Measurements from ENCODE around the gene FOXF2. TPM values are rescaled to one million over a fixed set of nuclear protein-coding genes. Genes with fewer than 3 reads are reported as not detected.

FOXF2 gene
- total and polyA plus RNA-seq, 2 of the 13 experiments (the other 11 are each of a cell fraction or from before 2014, with no cell fraction given), result not detected

DNA sequence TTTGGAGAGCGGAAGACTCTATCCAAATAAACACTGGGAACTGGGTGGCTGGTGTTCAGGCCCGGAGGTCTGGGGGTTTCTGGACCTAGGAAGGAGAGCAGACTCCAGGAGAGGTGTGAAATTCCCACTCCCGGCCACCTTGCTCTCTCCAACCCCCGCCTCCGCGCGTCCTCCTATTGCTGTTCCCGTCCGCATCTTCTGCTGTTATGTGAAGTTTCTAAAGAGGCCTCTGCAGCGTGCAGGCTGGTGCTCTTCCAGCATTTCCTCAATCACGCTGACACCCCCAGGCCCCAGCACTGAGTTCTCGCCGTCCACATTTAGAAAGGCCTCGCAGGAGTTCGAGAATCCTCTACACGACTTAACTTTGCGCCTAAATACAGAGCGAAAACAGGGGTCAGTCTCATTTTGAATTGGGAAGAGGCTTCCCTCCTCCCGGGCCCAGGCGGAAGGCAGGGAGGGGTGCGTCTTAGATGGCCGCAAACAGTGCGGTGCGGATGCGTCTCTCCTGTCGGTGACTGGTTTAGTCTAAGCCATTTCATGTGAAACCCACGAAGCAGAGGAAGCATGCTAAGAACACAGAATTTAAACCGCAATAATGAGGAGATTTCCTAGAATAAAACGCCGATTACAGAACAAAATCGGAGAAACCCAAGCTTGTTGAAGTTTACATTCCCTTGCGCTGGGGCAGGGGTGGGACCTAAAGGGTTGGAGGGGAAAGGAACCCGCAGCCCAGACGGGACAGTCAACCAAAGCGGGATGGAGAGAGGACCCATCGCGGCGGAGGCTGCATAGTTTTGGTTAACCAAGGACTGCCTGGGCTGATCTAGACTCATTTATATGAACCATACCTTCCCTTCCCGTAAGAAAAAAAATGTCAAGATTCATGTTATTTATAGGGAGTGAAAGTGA is 4.0 kb upstream of the FOXF2 start (continued):
- no peak for TF ChIP-seq FOSL1 (CRISPR knock-in tag; IDR thresholded peaks at IDR 0.05; ENCODE audit: borderline replicate concordance)
- TF ChIP-seq, protein P1, sequence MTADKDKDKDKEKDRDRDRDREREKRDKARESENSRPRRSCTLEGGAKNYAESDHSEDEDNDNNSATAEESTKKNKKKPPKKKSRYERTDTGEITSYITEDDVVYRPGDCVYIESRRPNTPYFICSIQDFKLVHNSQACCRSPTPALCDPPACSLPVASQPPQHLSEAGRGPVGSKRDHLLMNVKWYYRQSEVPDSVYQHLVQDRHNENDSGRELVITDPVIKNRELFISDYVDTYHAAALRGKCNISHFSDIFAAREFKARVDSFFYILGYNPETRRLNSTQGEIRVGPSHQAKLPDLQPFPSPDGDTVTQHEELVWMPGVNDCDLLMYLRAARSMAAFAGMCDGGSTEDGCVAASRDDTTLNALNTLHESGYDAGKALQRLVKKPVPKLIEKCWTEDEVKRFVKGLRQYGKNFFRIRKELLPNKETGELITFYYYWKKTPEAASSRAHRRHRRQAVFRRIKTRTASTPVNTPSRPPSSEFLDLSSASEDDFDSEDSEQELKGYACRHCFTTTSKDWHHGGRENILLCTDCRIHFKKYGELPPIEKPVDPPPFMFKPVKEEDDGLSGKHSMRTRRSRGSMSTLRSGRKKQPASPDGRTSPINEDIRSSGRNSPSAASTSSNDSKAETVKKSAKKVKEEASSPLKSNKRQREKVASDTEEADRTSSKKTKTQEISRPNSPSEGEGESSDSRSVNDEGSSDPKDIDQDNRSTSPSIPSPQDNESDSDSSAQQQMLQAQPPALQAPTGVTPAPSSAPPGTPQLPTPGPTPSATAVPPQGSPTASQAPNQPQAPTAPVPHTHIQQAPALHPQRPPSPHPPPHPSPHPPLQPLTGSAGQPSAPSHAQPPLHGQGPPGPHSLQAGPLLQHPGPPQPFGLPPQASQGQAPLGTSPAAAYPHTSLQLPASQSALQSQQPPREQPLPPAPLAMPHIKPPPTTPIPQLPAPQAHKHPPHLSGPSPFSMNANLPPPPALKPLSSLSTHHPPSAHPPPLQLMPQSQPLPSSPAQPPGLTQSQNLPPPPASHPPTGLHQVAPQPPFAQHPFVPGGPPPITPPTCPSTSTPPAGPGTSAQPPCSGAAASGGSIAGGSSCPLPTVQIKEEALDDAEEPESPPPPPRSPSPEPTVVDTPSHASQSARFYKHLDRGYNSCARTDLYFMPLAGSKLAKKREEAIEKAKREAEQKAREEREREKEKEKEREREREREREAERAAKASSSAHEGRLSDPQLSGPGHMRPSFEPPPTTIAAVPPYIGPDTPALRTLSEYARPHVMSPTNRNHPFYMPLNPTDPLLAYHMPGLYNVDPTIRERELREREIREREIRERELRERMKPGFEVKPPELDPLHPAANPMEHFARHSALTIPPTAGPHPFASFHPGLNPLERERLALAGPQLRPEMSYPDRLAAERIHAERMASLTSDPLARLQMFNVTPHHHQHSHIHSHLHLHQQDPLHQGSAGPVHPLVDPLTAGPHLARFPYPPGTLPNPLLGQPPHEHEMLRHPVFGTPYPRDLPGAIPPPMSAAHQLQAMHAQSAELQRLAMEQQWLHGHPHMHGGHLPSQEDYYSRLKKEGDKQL (CRISPR knock-in tag; IDR thresholded peaks at IDR 0.05; ENCODE audit: low read depth), result no peak
- TF ChIP-seq, protein P2, sequence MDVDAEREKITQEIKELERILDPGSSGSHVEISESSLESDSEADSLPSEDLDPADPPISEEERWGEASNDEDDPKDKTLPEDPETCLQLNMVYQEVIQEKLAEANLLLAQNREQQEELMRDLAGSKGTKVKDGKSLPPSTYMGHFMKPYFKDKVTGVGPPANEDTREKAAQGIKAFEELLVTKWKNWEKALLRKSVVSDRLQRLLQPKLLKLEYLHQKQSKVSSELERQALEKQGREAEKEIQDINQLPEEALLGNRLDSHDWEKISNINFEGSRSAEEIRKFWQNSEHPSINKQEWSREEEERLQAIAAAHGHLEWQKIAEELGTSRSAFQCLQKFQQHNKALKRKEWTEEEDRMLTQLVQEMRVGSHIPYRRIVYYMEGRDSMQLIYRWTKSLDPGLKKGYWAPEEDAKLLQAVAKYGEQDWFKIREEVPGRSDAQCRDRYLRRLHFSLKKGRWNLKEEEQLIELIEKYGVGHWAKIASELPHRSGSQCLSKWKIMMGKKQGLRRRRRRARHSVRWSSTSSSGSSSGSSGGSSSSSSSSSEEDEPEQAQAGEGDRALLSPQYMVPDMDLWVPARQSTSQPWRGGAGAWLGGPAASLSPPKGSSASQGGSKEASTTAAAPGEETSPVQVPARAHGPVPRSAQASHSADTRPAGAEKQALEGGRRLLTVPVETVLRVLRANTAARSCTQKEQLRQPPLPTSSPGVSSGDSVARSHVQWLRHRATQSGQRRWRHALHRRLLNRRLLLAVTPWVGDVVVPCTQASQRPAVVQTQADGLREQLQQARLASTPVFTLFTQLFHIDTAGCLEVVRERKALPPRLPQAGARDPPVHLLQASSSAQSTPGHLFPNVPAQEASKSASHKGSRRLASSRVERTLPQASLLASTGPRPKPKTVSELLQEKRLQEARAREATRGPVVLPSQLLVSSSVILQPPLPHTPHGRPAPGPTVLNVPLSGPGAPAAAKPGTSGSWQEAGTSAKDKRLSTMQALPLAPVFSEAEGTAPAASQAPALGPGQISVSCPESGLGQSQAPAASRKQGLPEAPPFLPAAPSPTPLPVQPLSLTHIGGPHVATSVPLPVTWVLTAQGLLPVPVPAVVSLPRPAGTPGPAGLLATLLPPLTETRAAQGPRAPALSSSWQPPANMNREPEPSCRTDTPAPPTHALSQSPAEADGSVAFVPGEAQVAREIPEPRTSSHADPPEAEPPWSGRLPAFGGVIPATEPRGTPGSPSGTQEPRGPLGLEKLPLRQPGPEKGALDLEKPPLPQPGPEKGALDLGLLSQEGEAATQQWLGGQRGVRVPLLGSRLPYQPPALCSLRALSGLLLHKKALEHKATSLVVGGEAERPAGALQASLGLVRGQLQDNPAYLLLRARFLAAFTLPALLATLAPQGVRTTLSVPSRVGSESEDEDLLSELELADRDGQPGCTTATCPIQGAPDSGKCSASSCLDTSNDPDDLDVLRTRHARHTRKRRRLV (CRISPR knock-in tag; IDR thresholded peaks at IDR 0.05), result no peak
- TF ChIP-seq ZNF652 (CRISPR knock-in tag; IDR thresholded peaks at IDR 0.05; ENCODE audit: borderline replicate concordance, low read depth), result no peak
- no peak for TF ChIP-seq SRSF9 (IDR thresholded peaks at IDR 0.05; ENCODE audit: borderline replicate concordance, insufficient read depth, low read depth, low read length, poor library complexity, severe bottlenecking)
- TF ChIP-seq YY1 (IDR thresholded peaks at IDR 0.05; ENCODE audit: insufficient read depth, insufficient replicate concordance, low read depth, low read length), result no peak

All from HepG2 (cell line).